Measurements from ENCODE around the gene AATF.

Gene AATF

GRCh38 chr17:36931096-36931696 is 17.6 kb upstream of the AATF start:
- DNase-seq, result no peak

- no peak for DNase-seq
Measured at GRCh38 chr17:36931697-36932382, 16.9 kb upstream of the AATF start.

GRCh38 chr17:36932383-36932693 is 16.4 kb upstream of the AATF start:
- no peak for DNase-seq

GRCh38 chr17:36932694-36933511 is 15.9 kb upstream of the AATF start:
- DNase-seq, result no peak

- DNase-seq, result no peak
Measured at GRCh38 chr17:36933512-36934143, 15.1 kb upstream of the AATF start.

GRCh38 chr17:36934144-36934691 is 14.5 kb upstream of the AATF start:
- no peak for DNase-seq

- DNase-seq, result no peak
Measured at GRCh38 chr17:36934692-36935630, 13.8 kb upstream of the AATF start.

- no peak for DNase-seq
Measured at GRCh38 chr17:36935671-36936454, 12.9 kb upstream of the AATF start.

GRCh38 chr17:36936455-36937000 is 12.2 kb upstream of the AATF start:
- no peak for DNase-seq

- no peak for DNase-seq
Measured at GRCh38 chr17:36937001-36937958, 11.5 kb upstream of the AATF start, which contains the start of gene LHX1. Gene LHX1, plus strand, starts transcription at chr17:36937475. Its CDS starts 723 bp downstream, at chr17:36938198.

GRCh38 chr17:36937959-36938565 is 10.7 kb upstream of the AATF start:
- no peak for DNase-seq

- no peak for DNase-seq
Measured at GRCh38 chr17:36938566-36939051, 10.1 kb upstream of the AATF start.

- DNase-seq, result no peak
Measured at GRCh38 chr17:36939052-36939801, 9.5 kb upstream of the AATF start.

- no peak for DNase-seq
Measured at GRCh38 chr17:36939802-36940312, 8.9 kb upstream of the AATF start.

- DNase-seq, result no peak
Measured at GRCh38 chr17:36940313-36941264, 8.2 kb upstream of the AATF start.

- DNase-seq, result no peak
Measured at GRCh38 chr17:36941265-36942010, 7.3 kb upstream of the AATF start.

Data from fibroblast of skin of scalp (primary cell).